Loucy (cell line): ENCODE data around the gene TLCD2.

Experiments
- H2AFZ ChIP-seq: fragments of 200-600 bp; sonication (generic); 2 replicates; pipeline ENCODE4 v1.6.0; 2016; ENCODE audit warnings: antibody characterized with exemption, mild to moderate bottlenecking, low read length, moderate library complexity
- H3F3A ChIP-seq: fragments of 200-600 bp; 2 replicates; pipeline ENCODE4 v1.6.0; 2016; ENCODE audit warnings: antibody characterized with exemption, low read depth, mild to moderate bottlenecking
- H3K27me3 ChIP-seq: fragments of 200-600 bp; sonication (generic); 2 replicates; pipeline ENCODE4 v1.6.1; 2014; ENCODE audit warnings: low read length, mild to moderate bottlenecking; ENCODE audit not compliant: insufficient read depth, poor library complexity, severe bottlenecking
- H3K36me3 ChIP-seq: fragments of 200-600 bp; sonication (generic); 2 replicates; pipeline ENCODE4 v1.6.1; 2016; ENCODE audit warnings: low read length; ENCODE audit not compliant: insufficient read depth
- H3K4me1 ChIP-seq: fragments of 200-600 bp; sonication (generic); 2 replicates; pipeline ENCODE4 v1.5.1; 2014; ENCODE audit warnings: low read length, mild to moderate bottlenecking; ENCODE audit not compliant: insufficient read depth, poor library complexity, severe bottlenecking
- H3K4me2 ChIP-seq: fragments of 200-600 bp; sonication (generic); 2 replicates; pipeline ENCODE4 v1.6.0; 2014; ENCODE audit warnings: antibody characterized with exemption, low read length, low read depth, mild to moderate bottlenecking; ENCODE audit not compliant: poor library complexity, severe bottlenecking
- H3K4me3 ChIP-seq: fragments of 200-600 bp; sonication (generic); 2 replicates; pipeline ENCODE4 v1.5.1; 2014; ENCODE audit warnings: low read length, mild to moderate bottlenecking, mixed read lengths; ENCODE audit not compliant: poor library complexity, severe bottlenecking
- H3K79me2 ChIP-seq: fragments of 200-600 bp; sonication (generic); 2 replicates; pipeline ENCODE4 v1.6.1; 2014; ENCODE audit warnings: low read length; ENCODE audit not compliant: insufficient read depth
- H3K9ac ChIP-seq: fragments of 200-600 bp; sonication (generic); 2 replicates; pipeline ENCODE4 v1.6.0; 2014; ENCODE audit warnings: mild to moderate bottlenecking, low read depth, low read length, moderate library complexity; ENCODE audit not compliant: poor library complexity, severe bottlenecking
- H3K9me2 ChIP-seq: fragments of 200-600 bp; sonication (generic); replicated peaks from 2 replicates; pipeline ENCODE4 v1.6.1; 2016; ENCODE audit warnings: low read depth, low read length, mixed read lengths
- H3K9me3 ChIP-seq: fragments of 200-600 bp; sonication (generic); 2 replicates; pipeline ENCODE4 v1.6.1; 2014; ENCODE audit warnings: mild to moderate bottlenecking, antibody characterized with exemption, low read length, low read depth; ENCODE audit not compliant: insufficient read depth
- H4K20me1 ChIP-seq: fragments of 200-600 bp; sonication (generic); 2 replicates; pipeline ENCODE4 v1.6.0; 2014; ENCODE audit warnings: antibody characterized with exemption, low read length, mild to moderate bottlenecking; ENCODE audit not compliant: insufficient read depth, poor library complexity, severe bottlenecking
- EZH2phosphoT487 ChIP-seq: fragments of 200-600 bp; IDR thresholded peaks from 2 replicates; pipeline ENCODE4 v1.6.1; 2018; ENCODE audit warnings: antibody characterized with exemption, mild to moderate bottlenecking, moderate library complexity, borderline replicate concordance
- TF ChIP-seq, protein P1 (sequence below): fragments of 200-600 bp; sonication (generic); conservative IDR thresholded peaks from 2 replicates; pipeline ENCODE4 v1.5.1; 2014; ENCODE audit warnings: mild to moderate bottlenecking, antibody characterized with exemption, low read length

The TLCD2 gene

DNA sequence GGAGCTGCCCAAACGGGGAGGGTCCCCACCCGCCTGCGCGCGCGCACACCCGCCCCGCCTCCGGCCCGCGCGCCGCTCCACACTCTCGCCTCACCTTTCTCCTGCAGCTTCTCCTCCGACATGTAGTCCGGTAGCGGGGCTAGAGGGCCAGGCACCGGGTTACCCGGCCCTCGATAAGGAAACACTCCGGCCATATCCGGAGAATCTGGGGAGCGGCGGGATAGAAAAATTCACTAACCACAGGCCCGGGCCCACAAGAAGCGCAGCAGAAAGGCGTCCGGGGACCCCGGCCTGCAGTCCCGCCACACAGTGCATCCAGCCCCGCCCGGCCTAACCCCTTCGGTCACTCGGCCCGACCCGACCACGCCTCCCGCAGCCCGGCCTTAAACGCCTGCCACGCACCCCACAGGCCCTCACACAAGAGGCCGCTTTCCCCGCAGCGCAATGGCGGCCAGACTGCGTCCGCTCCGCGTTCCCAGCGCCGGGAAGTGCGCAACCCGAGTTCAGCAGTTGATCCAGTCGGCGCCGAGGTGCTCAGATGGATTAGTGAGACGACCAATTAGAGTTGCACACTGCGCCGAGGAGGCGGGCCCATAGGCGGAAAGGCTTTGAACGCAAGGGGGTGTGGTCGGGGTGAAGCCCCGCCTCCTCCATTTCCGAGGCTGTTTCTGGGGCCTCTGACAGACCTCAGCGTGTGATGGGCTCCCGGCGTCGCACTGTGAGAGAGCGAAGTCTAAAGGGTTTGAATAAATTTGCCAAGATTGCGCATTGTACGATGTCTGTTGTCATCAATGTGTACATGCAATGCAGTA is 25.6 kb downstream of the TLCD2 start, which contains the start of gene PRPF8:
TSS of gene PRPF8 (minus strand) at position 490 of the 812 bp plus-strand sequence. CDS start at position 194, 296 bp downstream.
- peak within 1 kb of the TSS; percentile 93 for H3K9ac ChIP-seq
- no peaks in the 10 kb centered on the region for H3K27me3 ChIP-seq
- no peak for TF ChIP-seq EZH2phosphoT487
- TF ChIP-seq, protein P1, sequence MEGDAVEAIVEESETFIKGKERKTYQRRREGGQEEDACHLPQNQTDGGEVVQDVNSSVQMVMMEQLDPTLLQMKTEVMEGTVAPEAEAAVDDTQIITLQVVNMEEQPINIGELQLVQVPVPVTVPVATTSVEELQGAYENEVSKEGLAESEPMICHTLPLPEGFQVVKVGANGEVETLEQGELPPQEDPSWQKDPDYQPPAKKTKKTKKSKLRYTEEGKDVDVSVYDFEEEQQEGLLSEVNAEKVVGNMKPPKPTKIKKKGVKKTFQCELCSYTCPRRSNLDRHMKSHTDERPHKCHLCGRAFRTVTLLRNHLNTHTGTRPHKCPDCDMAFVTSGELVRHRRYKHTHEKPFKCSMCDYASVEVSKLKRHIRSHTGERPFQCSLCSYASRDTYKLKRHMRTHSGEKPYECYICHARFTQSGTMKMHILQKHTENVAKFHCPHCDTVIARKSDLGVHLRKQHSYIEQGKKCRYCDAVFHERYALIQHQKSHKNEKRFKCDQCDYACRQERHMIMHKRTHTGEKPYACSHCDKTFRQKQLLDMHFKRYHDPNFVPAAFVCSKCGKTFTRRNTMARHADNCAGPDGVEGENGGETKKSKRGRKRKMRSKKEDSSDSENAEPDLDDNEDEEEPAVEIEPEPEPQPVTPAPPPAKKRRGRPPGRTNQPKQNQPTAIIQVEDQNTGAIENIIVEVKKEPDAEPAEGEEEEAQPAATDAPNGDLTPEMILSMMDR, result no peak
- H3K4me3 ChIP-seq, result peak within 1 kb of the TSS; percentile 99
- no peaks in the 10 kb centered on the region for H3K9me2 ChIP-seq
- peak within 1 kb of the TSS; percentile 100 for H3K4me2 ChIP-seq
- H3K9me3 ChIP-seq, result no peaks in the 10 kb centered on the region
- peaks cover 21% of the 10 kb centered on the region for H3K4me1 ChIP-seq
- H3K36me3 ChIP-seq, result peaks cover 26% of the 10 kb centered on the region; the same call in 1 of the 2 replicates
- H4K20me1 ChIP-seq, result peaks cover 48% of the 10 kb centered on the region
- peaks cover 50% of the 10 kb centered on the region for H3K79me2 ChIP-seq
- H3F3A ChIP-seq, result no peaks in the 10 kb centered on the region
- peak within 1 kb of the TSS; percentile 83 for H2AFZ ChIP-seq

DNA sequence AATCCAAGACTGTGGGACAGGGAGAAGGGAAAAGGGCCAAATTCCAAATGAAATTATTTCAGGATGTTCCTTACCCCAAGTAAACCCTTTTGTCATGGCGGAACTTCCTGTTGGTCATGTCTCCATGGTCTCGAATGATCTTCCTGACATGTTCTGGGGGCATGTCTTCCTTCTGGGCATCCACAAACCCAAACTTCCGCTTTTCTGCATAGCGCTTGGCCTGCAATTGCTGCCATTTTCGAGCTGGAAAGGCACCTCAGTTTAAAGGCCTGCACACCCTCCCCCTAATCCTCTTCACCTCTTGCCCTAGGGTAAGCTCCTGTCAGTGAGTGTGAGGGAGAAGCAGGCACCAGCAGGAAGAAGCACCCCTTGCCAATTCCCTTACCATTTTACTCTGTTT is 26.7 kb downstream of the TLCD2 start:
- peaks cover 21% of the 10 kb centered on the region for H3K4me1 ChIP-seq
- peak overlapping the region; percentile 100 for H3K4me2 ChIP-seq
- TF ChIP-seq EZH2phosphoT487, result no peak
- TF ChIP-seq, protein P1, result no peak
- peak overlapping the region; percentile 99 for H3K4me3 ChIP-seq
- peak overlapping the region; percentile 93 for H3K9ac ChIP-seq
- no peaks in the 10 kb centered on the region for H3K9me2 ChIP-seq
- H3K9me3 ChIP-seq, result no peaks in the 10 kb centered on the region
- H3K36me3 ChIP-seq, result peaks cover 37% of the 10 kb centered on the region; the same call in 1 of the 2 replicates
- no peaks in the 10 kb centered on the region for H3F3A ChIP-seq
- peaks cover 60% of the 10 kb centered on the region for H4K20me1 ChIP-seq
- H3K79me2 ChIP-seq, result peaks cover 61% of the 10 kb centered on the region
- H2AFZ ChIP-seq, result no peak overlapping the region
- H3K27me3 ChIP-seq, result no peaks in the 10 kb centered on the region

DNA sequence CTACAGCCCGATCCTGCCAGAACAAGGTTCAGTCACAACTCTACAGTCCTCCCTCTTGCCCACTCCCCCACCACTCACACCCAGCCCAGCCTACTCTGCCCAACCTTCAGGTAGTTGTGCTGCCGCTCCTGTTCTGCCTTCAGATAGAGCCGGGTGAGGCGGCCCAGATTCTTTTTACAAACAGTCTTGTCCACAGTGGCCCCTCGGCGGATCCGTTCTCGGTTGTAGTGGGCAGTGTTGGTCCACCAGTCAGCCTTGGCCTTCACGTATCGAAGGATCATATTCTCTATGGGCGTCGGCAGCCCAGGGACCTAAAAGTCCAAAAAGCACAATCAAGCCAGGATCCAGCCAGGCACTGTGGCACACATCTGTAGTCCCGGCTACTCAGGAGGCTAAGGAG is 33.8 kb downstream of the TLCD2 start:
- Histone ChIP-seq H2AFZ (no peak overlapping the region), H4K20me1 (peaks cover 40% of the 10 kb centered on the region), H3K9ac (no peak overlapping the region), H3K9me3 (no peaks in the 10 kb centered on the region), H3K36me3 (peaks cover 95% of the 10 kb centered on the region), H3F3A (no peaks in the 10 kb centered on the region), H3K4me3 (no peak overlapping the region), H3K79me2 (peaks cover 38% of the 10 kb centered on the region), H3K9me2 (no peaks in the 10 kb centered on the region), H3K27me3 (no peaks in the 10 kb centered on the region), H3K4me1 (peaks cover 4% of the 10 kb centered on the region), H3K4me2 (no peak overlapping the region)
- no peak for TF ChIP-seq EZH2phosphoT487
- TF ChIP-seq, protein P1, result no peak
